Trophoblast cell (in vitro differentiated cells and primary cell): ENCODE data around the gene NEDD9.
A peak's percentile ranks its signal among the peaks of the same experiment; 100 is the strongest.

Experiments
- DNase-seq, 2 donors: peaks; one replicate each; pipeline ENCODE4 v3.0.0-alpha.2; 2016
- H2AFZ ChIP-seq: 2 replicates; pipeline ENCODE4 v1.6.1; 2013; ENCODE audit warnings: low read length, moderate library complexity, mild to moderate bottlenecking; ENCODE audit not compliant: insufficient read depth, poor library complexity
- H2AK5ac ChIP-seq: 2 replicates; pipeline ENCODE4 v1.6.1; 2013; ENCODE audit warnings: mild to moderate bottlenecking, low read length
- H2BK120ac ChIP-seq: 2 replicates; pipeline ENCODE4 v1.6.1; 2013; ENCODE audit warnings: low read length, mild to moderate bottlenecking, moderate library complexity; ENCODE audit not compliant: insufficient read depth, poor library complexity
- H2BK12ac ChIP-seq: 2 replicates; pipeline ENCODE4 v1.6.1; 2013; ENCODE audit warnings: mild to moderate bottlenecking, low read length, moderate library complexity
- H2BK5ac ChIP-seq: 2 replicates; pipeline ENCODE4 v1.6.1; 2013; ENCODE audit warnings: low read length, low read depth, moderate library complexity, mild to moderate bottlenecking; ENCODE audit not compliant: poor library complexity
- H3K14ac ChIP-seq: 2 replicates; pipeline ENCODE4 v1.6.1; 2013; ENCODE audit warnings: mild to moderate bottlenecking, low read length
- H3K18ac ChIP-seq: 2 replicates; pipeline ENCODE4 v1.6.1; 2013; ENCODE audit warnings: mild to moderate bottlenecking, low read length
- H3K23ac ChIP-seq: 2 replicates; pipeline ENCODE4 v1.6.1; 2013; ENCODE audit warnings: low read length
- H3K27ac ChIP-seq: 2 replicates; pipeline ENCODE4 v1.5.1; 2013; ENCODE audit warnings: low read depth, mild to moderate bottlenecking, inconsistent platforms, low read length, moderate library complexity
- H3K27me3 ChIP-seq: 2 replicates; pipeline ENCODE4 v1.6.1; 2013; ENCODE audit warnings: inconsistent platforms, mild to moderate bottlenecking, low read length, moderate library complexity; ENCODE audit not compliant: insufficient read depth
- H3K36me3 ChIP-seq, 2 experiments: 1 replicate in 1 of 2; 2 replicates in 1 of 2; pipeline ENCODE4 v1.6.1; 2013; ENCODE audit warnings: low read length in 2 of 2, mild to moderate bottlenecking in 2 of 2, moderate library complexity in 1 of 2; ENCODE audit not compliant: insufficient read depth in 2 of 2, control insufficient read depth in 1 of 2
- H3K4ac ChIP-seq: 2 replicates; pipeline ENCODE4 v1.6.1; 2013; ENCODE audit warnings: low read depth, mild to moderate bottlenecking, low read length, moderate library complexity
- H3K4me1 ChIP-seq, 2 experiments: 1 replicate in 1 of 2; 2 replicates in 1 of 2; pipeline ENCODE4 v1.6.1; 2013; ENCODE audit warnings: low read length in 2 of 2, mild to moderate bottlenecking in 2 of 2, moderate library complexity in 1 of 2; ENCODE audit not compliant: insufficient read depth in 2 of 2, control insufficient read depth in 1 of 2
- H3K4me2 ChIP-seq: 2 replicates; pipeline ENCODE4 v1.6.1; 2013; ENCODE audit warnings: inconsistent platforms, mild to moderate bottlenecking, low read length, moderate library complexity
- H3K4me3 ChIP-seq: 2 replicates; pipeline ENCODE4 v1.5.1; 2013; ENCODE audit warnings: mild to moderate bottlenecking, low read depth, low read length, inconsistent platforms
- H3K79me1 ChIP-seq: one replicate; pipeline ENCODE4 v1.6.1; 2013; ENCODE audit warnings: low read length
- H3K79me2 ChIP-seq: 2 replicates; pipeline ENCODE4 v1.6.1; 2013; ENCODE audit warnings: low read length, mild to moderate bottlenecking; ENCODE audit not compliant: control insufficient read depth, insufficient read depth, poor library complexity
- H3K9ac ChIP-seq: 2 replicates; pipeline ENCODE4 v1.6.1; 2013; ENCODE audit warnings: mild to moderate bottlenecking, low read length
- H3K9me3 ChIP-seq: 2 replicates; pipeline ENCODE4 v1.6.1; 2013; ENCODE audit warnings: low read depth, mild to moderate bottlenecking, control low read depth, inconsistent platforms, low read length; ENCODE audit not compliant: insufficient read depth
- H4K12ac ChIP-seq: 2 replicates; pipeline ENCODE4 v1.6.1; 2013; ENCODE audit warnings: low read depth, mild to moderate bottlenecking, low read length, moderate library complexity
- H4K8ac ChIP-seq: 2 replicates; pipeline ENCODE4 v1.6.1; 2013; ENCODE audit warnings: low read depth, mild to moderate bottlenecking, low read length, moderate library complexity
- H4K91ac ChIP-seq: one replicate; pipeline ENCODE4 v1.6.1; 2013; ENCODE audit warnings: low read depth, mild to moderate bottlenecking, low read length, moderate library complexity
- WGBS: extraction: QIAGEN DNeasy Blood & Tissue Kit; methylation state at CpG from one replicate; pipeline ENCODE4 v1.1.7; 2013; ENCODE audit warnings: missing lambda C conversion rate; ENCODE audit not compliant: insufficient read length, insufficient coverage; ENCODE audit errors: extremely low coverage; 5-methylcytosine and 5-hydroxymethylcytosine counted together

The NEDD9 gene

GRCh38 chr6:11250108-11250507 is 17.6 kb upstream of the NEDD9 start:
- H2BK12ac ChIP-seq = peak overlapping the region; percentile 65
- peaks cover 14% of the 10 kb centered on the region for H3K79me1 ChIP-seq
- no peak for DNase-seq
- no peak overlapping the region for H3K18ac ChIP-seq
- H3K14ac ChIP-seq = peak overlapping the region; percentile 2
- H2BK120ac ChIP-seq = no peak overlapping the region
- no peak overlapping the region for H3K9ac ChIP-seq
- no peaks in the 10 kb centered on the region for H3K36me3 ChIP-seq
- no peaks in the 10 kb centered on the region for H3K79me2 ChIP-seq
- H2AK5ac ChIP-seq = peak overlapping the region; percentile 41
- no peak overlapping the region for H4K12ac ChIP-seq
- H4K91ac ChIP-seq = no peak overlapping the region
- H3K4me1 ChIP-seq = peaks cover 8 to 12% of the 10 kb centered on the region in 2 experiments
- no peak overlapping the region for H3K4ac ChIP-seq
- H2AFZ ChIP-seq = no peak overlapping the region
- WGBS = no CpG with 5 or more reads among the region's 1 CpG
- no peaks in the 10 kb centered on the region for H3K9me3 ChIP-seq
- H3K4me2 ChIP-seq = no peak overlapping the region
- no peak overlapping the region for H3K23ac ChIP-seq
- H4K8ac ChIP-seq = no peak overlapping the region
- H3K27me3 ChIP-seq = no peaks in the 10 kb centered on the region
- H3K4me3 ChIP-seq = no peak overlapping the region
- H3K27ac ChIP-seq = no peak overlapping the region
- no peak overlapping the region for H2BK5ac ChIP-seq

- Histone ChIP-seq H3K23ac (no peak overlapping the region), H2AFZ (no peak overlapping the region), H2BK5ac (no peak overlapping the region), H2BK12ac (no peak overlapping the region), H3K4me1 (peaks cover 8 to 12% of the 10 kb centered on the region in 2 experiments), H3K14ac (no peak overlapping the region), H3K36me3 (no peaks in the 10 kb centered on the region), H3K4me3 (no peak overlapping the region), H3K27me3 (no peaks in the 10 kb centered on the region), H3K9ac (no peak overlapping the region), H3K4me2 (no peak overlapping the region), H3K18ac (no peak overlapping the region), H4K8ac (no peak overlapping the region), H3K27ac (no peak overlapping the region), H4K12ac (no peak overlapping the region), H3K4ac (no peak overlapping the region), H3K79me2 (no peaks in the 10 kb centered on the region), H3K9me3 (no peaks in the 10 kb centered on the region), H2AK5ac (no peak overlapping the region), H4K91ac (no peak overlapping the region), H3K79me1 (peaks cover 14% of the 10 kb centered on the region), H2BK120ac (no peak overlapping the region)
- DNase-seq = no peak
- no CpG with 5 or more reads among the region's 3 CpGs for WGBS
Measured at GRCh38 chr6:11248974-11249761, 16.7 kb upstream of the NEDD9 start.

- no peaks in the 10 kb centered on the region for H3K36me3 ChIP-seq
- H2BK120ac ChIP-seq = peak overlapping the region; percentile 91
- H3K4me2 ChIP-seq = no peak overlapping the region
- no peak overlapping the region for H3K4ac ChIP-seq
- H2BK12ac ChIP-seq = no peak overlapping the region
- no peak overlapping the region for H3K9ac ChIP-seq
- no peak overlapping the region for H4K8ac ChIP-seq
- peak overlapping the region; percentile 20 for H3K27ac ChIP-seq
- H3K4me3 ChIP-seq = no peak overlapping the region
- H3K14ac ChIP-seq = no peak overlapping the region
- H2AFZ ChIP-seq = no peak overlapping the region
- H2BK5ac ChIP-seq = no peak overlapping the region
- WGBS = no CpG with 5 or more reads among the region's 6 CpGs
- no peaks in the 10 kb centered on the region for H3K79me2 ChIP-seq
- H4K12ac ChIP-seq = no peak overlapping the region
- no peaks in the 10 kb centered on the region for H3K27me3 ChIP-seq
- no peak overlapping the region for H3K18ac ChIP-seq
- no peak overlapping the region for H2AK5ac ChIP-seq
- no peak overlapping the region for H4K91ac ChIP-seq
- H3K9me3 ChIP-seq = no peaks in the 10 kb centered on the region
- peaks cover 16 to 19% of the 10 kb centered on the region in 2 experiments for H3K4me1 ChIP-seq
- DNase-seq = peak; percentile 81 to 86
- no peak overlapping the region for H3K23ac ChIP-seq
- H3K79me1 ChIP-seq = peaks cover 22% of the 10 kb centered on the region
Measured at GRCh38 chr6:11246722-11247121, 14.3 kb upstream of the NEDD9 start.

- H3K79me2 ChIP-seq = no peaks in the 10 kb centered on the region
- H3K14ac ChIP-seq = peak overlapping the region; percentile 87
- no peaks in the 10 kb centered on the region for H3K36me3 ChIP-seq
- peak overlapping the region; percentile 81 for H4K91ac ChIP-seq
- H4K8ac ChIP-seq = no peak overlapping the region
- no peak overlapping the region for H3K4ac ChIP-seq
- peak overlapping the region; percentile 93 for H2BK12ac ChIP-seq
- no peak overlapping the region for H4K12ac ChIP-seq
- H3K4me1 ChIP-seq = peaks cover 14 to 17% of the 10 kb centered on the region in 2 experiments
- H2AFZ ChIP-seq = peak overlapping the region; percentile 63
- WGBS = no CpG with 5 or more reads among the region's 9 CpGs
- H3K4me3 ChIP-seq = no peak overlapping the region
- no peak for DNase-seq
- no peak overlapping the region for H3K23ac ChIP-seq
- no peaks in the 10 kb centered on the region for H3K27me3 ChIP-seq
- no peak overlapping the region for H3K27ac ChIP-seq
- H2AK5ac ChIP-seq = no peak overlapping the region
- H3K4me2 ChIP-seq = no peak overlapping the region
- H3K9me3 ChIP-seq = no peaks in the 10 kb centered on the region
- no peak overlapping the region for H3K18ac ChIP-seq
- peak overlapping the region; percentile 91 for H2BK120ac ChIP-seq
- peaks cover 19% of the 10 kb centered on the region for H3K79me1 ChIP-seq
- H3K9ac ChIP-seq = no peak overlapping the region
- peak overlapping the region; percentile 31 for H2BK5ac ChIP-seq
Measured at GRCh38 chr6:11245381-11246256, 13.2 kb upstream of the NEDD9 start.
